GM23338 (cell line): Measurements from ENCODE around the gene CIC. TPM values are rescaled to one million over a fixed set of nuclear protein-coding genes. Genes with fewer than 3 reads are reported as not detected.

Experiments used
- ATAC-seq: fragments of 200-7000 bp; cut with Tn5 transposase; 3 replicates; pipeline ENCODE4 v1.9.1; 2020
- DNase-seq: peaks from one replicate; pipeline ENCODE4 v3.0.0-alpha.2; 2015; ENCODE audit warnings: low spot score
- H2AFZ ChIP-seq: fragments of 200-600 bp; sonication (generic); 2 replicates; pipeline ENCODE4 v1.8.0; 2016; ENCODE audit warnings: antibody characterized with exemption, mild to moderate bottlenecking, moderate library complexity
- H3F3A ChIP-seq: fragments of 200-600 bp; sonication (generic); replicated peaks from 2 replicates; pipeline ENCODE4 v1.8.0; 2017; ENCODE audit warnings: antibody characterized with exemption, mixed run types, low read depth
- H3K27ac ChIP-seq: fragments of 200-600 bp; sonication (generic); 2 replicates; pipeline ENCODE4 v1.6.1; 2016; ENCODE audit warnings: low read depth
- H3K27me3 ChIP-seq: fragments of 200-600 bp; sonication (generic); 2 replicates; pipeline ENCODE4 v1.8.0; 2016; ENCODE audit warnings: mild to moderate bottlenecking, mixed run types, moderate library complexity; ENCODE audit not compliant: insufficient read depth
- H3K36me3 ChIP-seq: fragments of 200-600 bp; sonication (generic); 2 replicates; pipeline ENCODE4 v1.8.0; 2016; ENCODE audit warnings: mild to moderate bottlenecking; ENCODE audit not compliant: insufficient read depth
- H3K4me1 ChIP-seq: fragments of 200-600 bp; sonication (generic); 2 replicates; pipeline ENCODE4 v1.8.0; 2016; ENCODE audit warnings: mild to moderate bottlenecking, moderate library complexity; ENCODE audit not compliant: insufficient read depth
- H3K4me2 ChIP-seq: fragments of 200-600 bp; sonication (generic); 2 replicates; pipeline ENCODE4 v1.7.1; 2017; ENCODE audit warnings: mixed run types
- H3K4me3 ChIP-seq: fragments of 200-600 bp; sonication (generic); 2 replicates; pipeline ENCODE4 v1.6.1; 2016; ENCODE audit warnings: mixed run types
- H3K79me2 ChIP-seq: fragments of 200-600 bp; sonication (generic); replicated peaks from 2 replicates; pipeline ENCODE4 v1.8.0; 2017; ENCODE audit warnings: mild to moderate bottlenecking; ENCODE audit not compliant: insufficient read depth
- H3K9me2 ChIP-seq: fragments of 200-600 bp; sonication (generic); 2 replicates; pipeline ENCODE4 v1.8.0; 2017; ENCODE audit not compliant: insufficient read depth
- H4K20me1 ChIP-seq: fragments of 200-600 bp; sonication (generic); replicated peaks from 2 replicates; pipeline ENCODE4 v1.8.0; 2017; ENCODE audit warnings: mild to moderate bottlenecking; ENCODE audit not compliant: insufficient read depth
- H3K27ac Mint-ChIP-seq: 2 replicates; pipeline ENCODE4 v1.8.0; 2020; ENCODE audit warnings: inconsistent platforms, mild to moderate bottlenecking, moderate library complexity, mixed read lengths
- H3K27me3 Mint-ChIP-seq: 3 replicates; pipeline ENCODE4 v1.8.0; 2022; ENCODE audit warnings: low read depth, mild to moderate bottlenecking, moderate library complexity, mixed read lengths, inconsistent platforms; ENCODE audit not compliant: insufficient read depth, poor library complexity
- H3K36me3 Mint-ChIP-seq: 3 replicates; pipeline ENCODE4 v1.8.0; 2021; ENCODE audit warnings: low read depth, mild to moderate bottlenecking, inconsistent platforms, moderate library complexity, mixed read lengths
- H3K4me1 Mint-ChIP-seq: 3 replicates; pipeline ENCODE4 v1.8.0; 2020; ENCODE audit warnings: mild to moderate bottlenecking, inconsistent platforms, mixed read lengths
- H3K4me3 Mint-ChIP-seq: 3 replicates; pipeline ENCODE4 v1.8.0; 2021; ENCODE audit warnings: moderate library complexity, mild to moderate bottlenecking, inconsistent platforms, mixed read lengths
- H3K9me3 Mint-ChIP-seq: 3 replicates; pipeline ENCODE4 v1.8.0; 2020; ENCODE audit warnings: moderate library complexity, mild to moderate bottlenecking, inconsistent platforms, mixed read lengths
- CREB1 ChIP-seq: fragments of 250-450 bp; sonication (Bioruptor Pico); IDR thresholded peaks from 2 replicates; pipeline ENCODE4 v1.5.0; 2020; ENCODE audit warnings: low read depth, mild to moderate bottlenecking, moderate library complexity
- EZH2 ChIP-seq: fragments of 200-600 bp; sonication (generic); IDR thresholded peaks from one replicate; pipeline ENCODE4 v1.8.0; 2017; ENCODE audit warnings: antibody characterized with exemption, mild to moderate bottlenecking, low read depth; ENCODE audit not compliant: unreplicated experiment
- EZH2phosphoT487 ChIP-seq: fragments of 200-600 bp; sonication (generic); IDR thresholded peaks from one replicate; pipeline ENCODE4 v1.8.1; 2018; ENCODE audit warnings: antibody characterized with exemption; ENCODE audit not compliant: unreplicated experiment
- JUNB ChIP-seq: IDR thresholded peaks from one replicate; pipeline ENCODE4 v1.6.1; 2016; ENCODE audit warnings: antibody characterized with exemption; ENCODE audit not compliant: unreplicated experiment
- NANOG ChIP-seq: IDR thresholded peaks from 2 replicates; pipeline ENCODE4 v1.6.1; 2016; ENCODE audit warnings: antibody characterized with exemption, borderline replicate concordance
- POLR2AphosphoS5 ChIP-seq: IDR thresholded peaks from 2 replicates; pipeline ENCODE4 v1.6.1; 2016; ENCODE audit warnings: antibody characterized with exemption, low read depth
- STAT1 ChIP-seq: IDR thresholded peaks from one replicate; pipeline ENCODE4 v1.6.1; 2016; ENCODE audit warnings: antibody characterized with exemption; ENCODE audit not compliant: unreplicated experiment
- ZNF114 ChIP-seq: fragments of 250-450 bp; sonication (Bioruptor Pico); IDR thresholded peaks from 2 replicates; pipeline ENCODE4 v1.5.0; 2020; ENCODE audit warnings: mild to moderate bottlenecking, moderate library complexity
- ZNF331 ChIP-seq: fragments of 250-450 bp; sonication (Bioruptor Pico); IDR thresholded peaks from 2 replicates; pipeline ENCODE4 v1.5.0; 2020; ENCODE audit warnings: low read depth, mild to moderate bottlenecking, moderate library complexity
- ZNF462 ChIP-seq: fragments of 250-450 bp; sonication (Bioruptor Pico); IDR thresholded peaks from 2 replicates; pipeline ENCODE4 v1.5.0; 2020; ENCODE audit warnings: mild to moderate bottlenecking, moderate library complexity
- polyA plus RNA-seq: library from polyadenylated mRNA; unstranded; fragments of >200 nt; fragmentation: Nextera tagmentation; extraction: Ambion mirVana; gene quantifications from 2 replicates; pipeline ENCODE4 v1.2.1, GENCODE V29; 2016
- total RNA-seq: library from RNA; depleted of rRNA; stranded (reverse); fragments of >200 nt; shearing (Covaris generic); gene quantifications from 2 replicates; pipeline ENCODE4 v1.2.3, GENCODE V29; 2014
- TF ChIP-seq, protein P1 (sequence below), 2 experiments: fragments of 200-600 bp in 1 of 2; sonication (generic) in 1 of 2; conservative IDR thresholded peaks; 2 replicates each; pipeline versions ENCODE4 v1.5.1 to v1.6.1; 2016 to 2017; ENCODE audit warnings: antibody characterized with exemption in 2 of 2, low read depth in 2 of 2, mild to moderate bottlenecking in 2 of 2, moderate library complexity in 1 of 2
- TF ChIP-seq, protein P2 (sequence below): IDR thresholded peaks from one replicate; pipeline ENCODE4 v1.6.1; 2018; ENCODE audit warnings: antibody characterized with exemption; ENCODE audit not compliant: unreplicated experiment
- TF ChIP-seq, protein P3 (sequence below): IDR thresholded peaks from 2 replicates; pipeline ENCODE4 v1.6.1; 2016; ENCODE audit warnings: antibody characterized with exemption

CIC gene
- total and polyA plus RNA-seq, 2 experiments from 2014 or later, result 13.2 to 42.0 TPM

DNA sequence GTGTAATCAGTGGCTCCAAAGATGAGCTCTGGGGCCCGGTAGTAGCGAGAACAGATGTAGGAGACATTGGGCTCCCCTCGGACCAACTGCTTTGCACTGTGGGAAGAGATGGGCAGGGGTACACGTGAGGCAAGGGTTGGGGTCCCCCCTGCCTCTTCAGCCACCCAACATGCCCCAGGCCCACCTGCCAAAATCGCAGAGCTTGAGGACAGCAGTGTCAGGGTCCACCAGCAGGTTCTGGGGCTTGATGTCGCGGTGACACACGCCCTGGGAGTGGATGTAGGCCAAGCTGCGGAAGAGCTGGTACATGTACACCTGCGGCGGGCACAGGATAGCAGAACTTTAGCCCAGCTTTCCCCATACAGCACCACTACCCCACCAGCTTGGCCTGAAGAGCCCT lies 34.7 kb upstream of the CIC start:
- H2AFZ ChIP-seq, result no peak overlapping the region
- H3K4me2 ChIP-seq, result no peak overlapping the region
- no peaks in the 10 kb centered on the region for H3K27me3 ChIP-seq
- no peaks in the 10 kb centered on the region for H3K4me1 ChIP-seq
- no peaks in the 10 kb centered on the region for H3K9me2 ChIP-seq
- Mint-ChIP-seq H3K27ac (no peak overlapping the region), H3K27me3 (peaks cover 14% of the 10 kb centered on the region), H3K4me3 (no peak overlapping the region), H3K9me3 (no peaks in the 10 kb centered on the region; the same call in 2 of the 3 replicates), H3K36me3 (peaks cover 72% of the 10 kb centered on the region), H3K4me1 (no peaks in the 10 kb centered on the region)
- peaks cover 19% of the 10 kb centered on the region; the same call in 1 of the 2 replicates for H4K20me1 ChIP-seq
- peaks cover 21% of the 10 kb centered on the region; the same call in 1 of the 2 replicates for H3F3A ChIP-seq
- ATAC-seq (no peak), DNase-seq (no peak)
- H3K27ac ChIP-seq, result no peak overlapping the region
- H3K79me2 ChIP-seq, result no peaks in the 10 kb centered on the region
- no peaks in the 10 kb centered on the region; the same call in 1 of the 2 replicates for H3K36me3 ChIP-seq
- H3K4me3 ChIP-seq, result no peak overlapping the region
- TF ChIP-seq STAT1, result no peak
- TF ChIP-seq EZH2, result no peak
- no peak for TF ChIP-seq EZH2phosphoT487
- TF ChIP-seq JUNB, result no peak
- TF ChIP-seq, protein P1, sequence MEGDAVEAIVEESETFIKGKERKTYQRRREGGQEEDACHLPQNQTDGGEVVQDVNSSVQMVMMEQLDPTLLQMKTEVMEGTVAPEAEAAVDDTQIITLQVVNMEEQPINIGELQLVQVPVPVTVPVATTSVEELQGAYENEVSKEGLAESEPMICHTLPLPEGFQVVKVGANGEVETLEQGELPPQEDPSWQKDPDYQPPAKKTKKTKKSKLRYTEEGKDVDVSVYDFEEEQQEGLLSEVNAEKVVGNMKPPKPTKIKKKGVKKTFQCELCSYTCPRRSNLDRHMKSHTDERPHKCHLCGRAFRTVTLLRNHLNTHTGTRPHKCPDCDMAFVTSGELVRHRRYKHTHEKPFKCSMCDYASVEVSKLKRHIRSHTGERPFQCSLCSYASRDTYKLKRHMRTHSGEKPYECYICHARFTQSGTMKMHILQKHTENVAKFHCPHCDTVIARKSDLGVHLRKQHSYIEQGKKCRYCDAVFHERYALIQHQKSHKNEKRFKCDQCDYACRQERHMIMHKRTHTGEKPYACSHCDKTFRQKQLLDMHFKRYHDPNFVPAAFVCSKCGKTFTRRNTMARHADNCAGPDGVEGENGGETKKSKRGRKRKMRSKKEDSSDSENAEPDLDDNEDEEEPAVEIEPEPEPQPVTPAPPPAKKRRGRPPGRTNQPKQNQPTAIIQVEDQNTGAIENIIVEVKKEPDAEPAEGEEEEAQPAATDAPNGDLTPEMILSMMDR (conservative IDR thresholded peaks at IDR 0.05; ENCODE audit: low read depth in 2 of 2), result no peak
- TF ChIP-seq, protein P2, sequence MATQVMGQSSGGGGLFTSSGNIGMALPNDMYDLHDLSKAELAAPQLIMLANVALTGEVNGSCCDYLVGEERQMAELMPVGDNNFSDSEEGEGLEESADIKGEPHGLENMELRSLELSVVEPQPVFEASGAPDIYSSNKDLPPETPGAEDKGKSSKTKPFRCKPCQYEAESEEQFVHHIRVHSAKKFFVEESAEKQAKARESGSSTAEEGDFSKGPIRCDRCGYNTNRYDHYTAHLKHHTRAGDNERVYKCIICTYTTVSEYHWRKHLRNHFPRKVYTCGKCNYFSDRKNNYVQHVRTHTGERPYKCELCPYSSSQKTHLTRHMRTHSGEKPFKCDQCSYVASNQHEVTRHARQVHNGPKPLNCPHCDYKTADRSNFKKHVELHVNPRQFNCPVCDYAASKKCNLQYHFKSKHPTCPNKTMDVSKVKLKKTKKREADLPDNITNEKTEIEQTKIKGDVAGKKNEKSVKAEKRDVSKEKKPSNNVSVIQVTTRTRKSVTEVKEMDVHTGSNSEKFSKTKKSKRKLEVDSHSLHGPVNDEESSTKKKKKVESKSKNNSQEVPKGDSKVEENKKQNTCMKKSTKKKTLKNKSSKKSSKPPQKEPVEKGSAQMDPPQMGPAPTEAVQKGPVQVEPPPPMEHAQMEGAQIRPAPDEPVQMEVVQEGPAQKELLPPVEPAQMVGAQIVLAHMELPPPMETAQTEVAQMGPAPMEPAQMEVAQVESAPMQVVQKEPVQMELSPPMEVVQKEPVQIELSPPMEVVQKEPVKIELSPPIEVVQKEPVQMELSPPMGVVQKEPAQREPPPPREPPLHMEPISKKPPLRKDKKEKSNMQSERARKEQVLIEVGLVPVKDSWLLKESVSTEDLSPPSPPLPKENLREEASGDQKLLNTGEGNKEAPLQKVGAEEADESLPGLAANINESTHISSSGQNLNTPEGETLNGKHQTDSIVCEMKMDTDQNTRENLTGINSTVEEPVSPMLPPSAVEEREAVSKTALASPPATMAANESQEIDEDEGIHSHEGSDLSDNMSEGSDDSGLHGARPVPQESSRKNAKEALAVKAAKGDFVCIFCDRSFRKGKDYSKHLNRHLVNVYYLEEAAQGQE, result no peak
- no peak for TF ChIP-seq CREB1
- TF ChIP-seq NANOG, result no peak
- no peak for TF ChIP-seq ZNF331
- no peak for TF ChIP-seq ZNF462 (CRISPR knock-in tag)
- no peak for TF ChIP-seq ZNF114
- TF ChIP-seq, protein P3, sequence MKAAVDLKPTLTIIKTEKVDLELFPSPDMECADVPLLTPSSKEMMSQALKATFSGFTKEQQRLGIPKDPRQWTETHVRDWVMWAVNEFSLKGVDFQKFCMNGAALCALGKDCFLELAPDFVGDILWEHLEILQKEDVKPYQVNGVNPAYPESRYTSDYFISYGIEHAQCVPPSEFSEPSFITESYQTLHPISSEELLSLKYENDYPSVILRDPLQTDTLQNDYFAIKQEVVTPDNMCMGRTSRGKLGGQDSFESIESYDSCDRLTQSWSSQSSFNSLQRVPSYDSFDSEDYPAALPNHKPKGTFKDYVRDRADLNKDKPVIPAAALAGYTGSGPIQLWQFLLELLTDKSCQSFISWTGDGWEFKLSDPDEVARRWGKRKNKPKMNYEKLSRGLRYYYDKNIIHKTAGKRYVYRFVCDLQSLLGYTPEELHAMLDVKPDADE, result no peak
- TF ChIP-seq POLR2AphosphoS5, result no peak
